NB4 (cell line): ENCODE data around the gene PLA2G4A.

Experiments
- CTCF ChIP-seq: IDR thresholded peaks from one replicate; pipeline ENCODE4 v1.5.1; 2012; ENCODE audit warnings: low read depth, low read length
- POLR2A ChIP-seq: IDR thresholded peaks from 2 replicates; pipeline ENCODE4 v1.6.1; 2011; ENCODE audit warnings: mild to moderate bottlenecking; ENCODE audit not compliant: insufficient read length; ENCODE audit errors: extremely low read depth

- TF ChIP-seq CTCF (no peak), POLR2A (no peak)
Observed at GRCh38 chr1:186987769-186988168, 159.0 kb downstream of the PLA2G4A start.
